COLO829 (cell line): ENCODE measurements around the gene DDR1.
A peak's percentile ranks its signal among the peaks of the same experiment; 100 is the strongest.
"Not testable (repeated sequence)": the region's sequence is repeated elsewhere in the genome, so short reads cannot be mapped to it uniquely, and the experiment has no call there.

Source experiments
- DNase-seq: peaks from one replicate; pipeline ENCODE4 v3.0.0; 2012; ENCODE audit warnings: low spot score

The DDR1 gene

DNA sequence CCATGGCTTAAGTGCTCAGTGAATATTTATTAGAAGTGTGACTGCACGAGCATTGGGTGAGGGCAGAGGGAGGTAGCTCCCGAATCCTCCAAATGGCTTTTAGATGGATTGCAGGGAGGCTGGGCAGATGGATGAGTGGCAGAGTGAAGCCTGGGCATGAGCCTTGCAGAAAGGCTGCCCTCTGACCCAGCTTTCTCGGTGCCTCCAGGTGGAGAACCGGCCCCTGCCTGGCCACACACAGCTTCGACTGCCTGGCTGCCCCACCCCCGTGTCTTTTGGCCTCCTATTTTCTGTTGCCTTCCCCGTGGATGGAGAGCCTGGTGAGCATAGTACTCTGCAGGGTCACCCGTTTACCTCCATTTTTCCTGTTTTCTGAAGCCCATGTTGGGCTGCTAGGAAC is 33.2 kb downstream of the DDR1 start:
- no peak for DNase-seq

DNA sequence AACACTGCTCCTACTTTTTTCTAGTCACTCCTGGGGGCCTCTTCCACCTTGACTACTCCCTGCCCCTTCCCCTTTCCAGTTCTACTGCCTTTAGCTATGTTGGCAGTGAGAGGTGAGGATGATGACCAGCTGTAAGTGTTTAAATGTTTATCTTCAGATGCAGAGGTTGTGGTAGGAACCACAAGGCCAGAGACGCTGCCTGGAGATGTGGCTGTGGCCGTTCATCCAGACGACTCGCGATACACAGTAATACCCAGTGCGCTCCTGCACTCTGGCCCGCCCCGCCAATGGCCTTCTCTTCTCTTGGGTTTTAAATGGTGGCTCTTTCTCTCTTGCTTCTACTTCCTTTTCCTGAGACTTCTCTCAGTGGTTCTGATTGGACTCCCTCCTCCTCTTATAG is 34.4 kb downstream of the DDR1 start:
- no peak for DNase-seq

DNA sequence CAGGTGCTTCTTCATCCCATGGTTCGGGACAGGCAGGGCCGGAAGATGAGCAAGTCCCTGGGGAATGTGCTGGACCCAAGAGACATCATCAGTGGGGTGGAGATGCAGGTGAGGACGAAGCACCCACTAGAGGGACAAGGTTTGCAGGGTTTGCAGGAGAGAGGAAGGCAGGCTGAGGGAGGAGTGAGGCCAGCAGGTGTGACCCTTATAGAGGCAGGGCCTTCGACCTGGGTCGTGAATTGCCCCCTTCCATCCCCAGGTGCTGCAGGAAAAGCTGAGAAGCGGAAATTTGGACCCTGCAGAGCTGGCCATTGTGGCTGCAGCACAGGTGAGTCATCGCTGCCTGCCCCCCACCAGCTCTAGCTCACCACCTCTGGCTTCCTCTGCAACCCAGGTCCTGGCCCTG is 38.1 kb downstream of the DDR1 start:
- DNase-seq = no peak

DNA sequence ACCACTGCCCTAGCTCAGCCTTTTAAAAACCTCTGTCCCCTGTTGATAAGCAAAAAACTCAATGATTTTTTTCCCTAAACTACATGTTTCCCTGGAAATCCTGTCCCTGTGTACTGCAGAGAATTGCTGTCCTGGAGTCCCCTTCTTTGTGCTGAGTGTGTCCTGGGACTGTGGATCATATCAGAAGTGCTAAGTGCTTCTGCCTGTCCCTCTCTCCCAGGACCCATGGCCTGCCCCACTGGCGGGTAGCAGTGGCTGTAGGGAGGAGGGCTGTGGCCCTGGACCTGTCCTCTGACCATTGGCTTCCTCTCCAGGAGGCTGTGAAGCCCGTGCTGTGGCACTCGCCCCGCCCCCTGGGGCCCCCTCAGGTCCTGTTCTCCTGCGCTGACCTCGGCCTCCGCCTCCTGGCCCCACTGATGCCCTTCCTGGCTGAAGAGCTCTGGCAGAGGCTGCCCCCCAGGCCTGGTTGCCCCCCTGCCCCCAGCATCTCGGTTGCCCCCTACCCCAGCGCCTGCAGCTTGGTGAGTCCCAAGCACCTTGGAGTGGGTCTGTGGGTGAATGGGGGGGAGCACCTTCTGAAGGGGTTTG is 39.8 kb downstream of the DDR1 start:
- DNase-seq = not testable (repeated sequence)

DNA sequence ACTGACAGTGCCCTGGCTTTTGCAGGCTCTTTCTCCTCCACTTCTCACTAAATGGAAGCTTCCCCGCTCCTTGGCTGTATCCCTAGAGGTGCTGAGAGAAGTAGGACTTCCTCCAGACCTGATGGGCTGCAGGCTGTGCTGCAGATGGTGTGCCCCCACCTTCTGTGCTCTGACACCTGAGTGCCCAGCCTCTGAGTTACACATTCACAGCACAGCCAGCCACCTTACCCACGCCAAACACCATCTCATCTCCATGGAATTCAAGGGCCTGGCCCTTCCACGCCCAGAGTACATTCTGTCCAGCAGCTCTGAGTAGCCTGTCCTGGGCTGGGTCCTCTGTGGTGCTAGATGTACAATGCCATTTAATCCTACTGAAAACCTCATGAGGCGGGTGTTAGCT is 42.3 kb downstream of the DDR1 start:
- no peak for DNase-seq

DNA sequence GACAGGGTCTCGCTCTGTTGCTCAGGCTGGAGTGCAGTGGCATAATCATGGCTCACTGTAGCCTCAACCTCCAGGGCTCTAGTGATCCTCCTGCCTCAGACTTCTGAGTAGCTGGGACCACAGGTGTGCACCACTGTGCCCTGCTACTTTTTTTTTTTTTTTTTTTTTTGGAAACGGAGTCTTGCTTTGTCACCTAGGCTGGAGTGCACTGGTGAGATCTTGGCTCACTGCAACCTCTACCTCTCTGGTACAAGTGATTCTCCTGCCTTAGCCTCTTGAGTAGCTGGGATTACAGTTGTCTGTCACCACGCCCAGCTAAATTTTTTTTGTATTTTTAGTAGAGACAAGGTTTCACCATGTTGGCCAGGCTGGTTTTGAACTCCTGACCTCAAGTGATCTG is 42.8 kb downstream of the DDR1 start:
- DNase-seq = not testable (repeated sequence)

DNA sequence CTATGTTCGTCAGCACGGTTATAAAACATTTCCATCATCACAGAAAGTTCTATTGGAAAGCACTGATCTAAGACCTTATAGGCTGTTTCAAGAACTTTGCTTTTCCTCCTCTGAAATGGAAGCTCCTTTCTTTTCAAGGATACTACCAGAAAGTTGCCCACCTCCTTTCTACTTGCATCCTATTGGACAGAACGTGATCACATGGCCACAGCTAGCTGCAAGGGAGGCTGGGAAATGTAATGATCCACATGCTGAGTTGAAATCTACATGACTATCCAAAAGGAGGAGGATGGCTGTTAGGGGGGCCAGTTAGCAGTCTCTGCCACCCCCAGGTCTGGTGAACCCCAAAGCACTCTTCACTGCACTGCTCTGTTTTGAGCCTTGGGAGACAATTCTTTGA is 44.4 kb downstream of the DDR1 start:
- no peak for DNase-seq

DNA sequence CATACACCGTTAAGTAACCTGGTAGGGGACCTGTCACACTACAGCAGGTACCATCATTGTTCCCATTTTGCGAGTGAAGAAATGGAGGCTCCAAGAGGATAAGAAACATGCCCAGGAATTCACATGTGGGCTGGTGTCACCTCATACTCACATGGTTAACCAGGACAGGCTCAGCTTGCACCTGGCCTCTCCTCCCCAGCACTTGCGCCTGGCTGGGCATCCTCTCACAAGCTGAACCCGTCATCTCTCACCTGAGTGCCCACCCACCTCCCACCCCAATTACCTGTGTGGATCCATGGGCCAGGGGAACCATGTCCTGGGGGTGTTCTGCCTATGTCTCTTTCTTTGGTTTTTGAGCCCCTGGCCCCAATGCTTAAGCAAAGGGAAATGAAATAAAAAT is 46.2 kb downstream of the DDR1 start:
- DNase-seq = no peak

DNA sequence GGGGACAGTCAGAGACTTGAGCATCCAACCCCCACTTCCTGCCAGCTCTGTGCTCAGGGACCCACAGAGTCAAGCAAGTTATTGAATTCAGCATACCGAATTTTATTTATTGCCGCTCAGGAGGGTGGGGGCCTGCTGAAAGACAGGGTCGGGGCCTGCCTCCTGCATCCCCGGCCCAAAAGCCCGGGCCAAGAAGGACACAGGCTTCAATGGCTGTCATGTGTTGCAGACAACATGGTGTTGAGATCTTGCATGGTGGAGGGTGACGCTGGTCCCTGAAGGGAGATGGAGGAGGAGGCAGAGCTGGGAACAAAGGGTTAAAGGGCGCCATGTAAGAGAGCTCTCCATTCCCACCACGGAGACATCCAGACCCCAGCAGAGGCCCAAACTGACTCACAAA is 47.0 kb downstream of the DDR1 start:
- no peak for DNase-seq

DNA sequence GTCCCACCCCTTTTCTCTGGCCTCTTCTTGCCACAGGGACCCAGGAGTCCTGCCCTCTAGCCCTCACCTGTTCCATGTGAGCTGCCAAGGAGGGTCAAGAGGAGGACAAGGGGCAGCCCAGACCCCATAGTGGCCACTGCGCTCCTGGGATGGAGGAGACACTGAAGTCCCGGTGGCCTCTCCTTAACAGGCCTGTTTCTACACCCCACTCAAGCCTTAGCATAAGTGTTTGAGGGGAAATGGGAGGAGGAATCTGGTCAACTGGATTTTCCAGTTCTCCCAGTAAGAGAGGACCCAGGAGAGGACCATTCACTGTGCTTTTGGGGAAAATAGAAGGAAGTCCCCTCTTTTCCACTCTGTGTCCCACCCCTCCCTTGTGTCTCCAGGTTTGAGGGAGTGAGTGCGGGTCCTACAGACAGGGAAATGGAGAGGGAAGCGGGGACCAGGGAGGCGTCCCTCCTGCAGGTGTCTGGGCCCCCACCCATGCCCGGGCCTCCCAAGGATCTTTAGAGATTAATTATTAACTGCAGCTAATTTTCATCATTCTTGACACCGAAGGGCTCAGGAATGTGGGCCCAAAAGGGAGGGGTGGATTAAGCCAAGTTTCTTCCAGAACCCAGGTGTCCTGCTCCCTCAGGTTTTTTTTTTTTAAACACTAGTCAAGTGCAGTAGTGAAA is 47.8 kb downstream of the DDR1 start, which contains the start of gene SFTA2:
Gene SFTA2, minus strand, starts transcription at position 202 of the 677 bp plus-strand sequence. Its CDS starts 74 bp downstream, at position 128.
- no peak for DNase-seq

DNA sequence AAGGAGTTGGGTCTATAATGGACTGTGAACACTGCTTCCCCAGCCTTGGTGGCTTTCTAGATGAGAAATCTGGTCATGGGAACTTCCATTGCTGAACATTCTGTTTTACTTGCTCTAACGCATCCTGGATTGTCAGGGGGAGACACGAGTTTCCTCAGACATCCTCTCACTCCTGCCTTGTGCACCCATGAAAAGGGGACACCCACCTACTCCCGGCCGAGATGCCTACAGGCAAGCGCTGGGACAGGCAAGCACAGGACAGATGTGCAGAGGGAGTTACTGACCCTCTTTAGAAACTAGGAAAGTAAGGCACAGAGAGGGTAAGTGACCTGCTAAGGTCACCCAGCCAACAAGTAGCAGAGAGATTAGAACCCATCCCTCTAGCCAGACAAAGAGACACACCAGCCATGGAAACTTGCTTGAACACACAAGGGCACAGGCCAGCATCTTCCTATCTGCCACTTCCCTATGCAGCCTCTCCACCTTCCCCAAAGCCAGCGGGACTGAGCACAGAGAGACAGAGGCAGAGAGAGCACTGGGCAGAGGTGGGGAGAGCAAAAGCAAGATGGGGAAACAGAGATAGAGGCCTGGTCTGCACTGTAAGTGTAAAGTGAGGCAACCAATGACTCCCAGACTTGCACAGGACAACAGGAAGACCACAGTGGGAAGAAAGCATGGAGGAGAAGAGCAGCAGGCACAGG is 48.5 kb downstream of the DDR1 start:
- DNase-seq = no peak

DNA sequence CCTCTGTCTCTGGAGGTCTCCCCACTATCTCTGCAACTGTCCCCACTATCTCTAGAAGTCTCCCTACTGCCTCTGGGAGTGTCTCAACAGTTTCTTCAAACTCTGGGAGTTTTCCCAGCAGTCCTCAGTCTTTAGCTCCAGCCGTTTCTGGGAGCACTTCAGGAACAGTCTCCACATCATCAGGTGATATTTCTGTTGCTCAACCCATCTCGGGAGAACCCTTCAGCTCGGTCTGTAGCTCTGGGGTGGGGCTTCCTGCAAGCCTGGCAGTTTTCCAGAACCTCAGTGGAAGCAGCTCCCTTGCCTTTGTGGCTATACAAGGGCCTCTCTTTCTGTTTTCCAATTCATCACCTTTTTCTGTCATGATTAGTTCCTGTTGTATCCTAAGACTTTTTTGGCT is 50.7 kb downstream of the DDR1 start:
- no peak for DNase-seq

DNA sequence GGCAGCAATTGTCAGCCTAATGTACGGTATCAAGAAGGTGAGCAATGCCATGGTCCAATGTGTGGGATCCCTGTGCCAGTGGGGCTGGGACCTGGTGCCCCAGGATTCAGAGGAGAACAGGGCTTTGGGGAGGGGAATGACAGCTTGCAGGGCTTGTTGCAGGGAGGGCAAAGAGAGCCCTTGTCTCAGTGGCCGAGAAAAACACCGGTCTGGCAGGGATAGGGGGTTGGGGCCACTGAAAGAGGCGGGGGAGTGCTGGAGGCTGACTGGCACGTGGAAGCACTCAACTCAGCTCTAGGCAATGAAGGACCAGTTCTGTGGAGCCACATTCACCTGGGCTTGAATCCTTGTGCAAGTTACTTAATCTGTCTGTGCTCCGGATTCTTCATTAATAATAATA is 52.9 kb downstream of the DDR1 start:
- no peak for DNase-seq

DNA sequence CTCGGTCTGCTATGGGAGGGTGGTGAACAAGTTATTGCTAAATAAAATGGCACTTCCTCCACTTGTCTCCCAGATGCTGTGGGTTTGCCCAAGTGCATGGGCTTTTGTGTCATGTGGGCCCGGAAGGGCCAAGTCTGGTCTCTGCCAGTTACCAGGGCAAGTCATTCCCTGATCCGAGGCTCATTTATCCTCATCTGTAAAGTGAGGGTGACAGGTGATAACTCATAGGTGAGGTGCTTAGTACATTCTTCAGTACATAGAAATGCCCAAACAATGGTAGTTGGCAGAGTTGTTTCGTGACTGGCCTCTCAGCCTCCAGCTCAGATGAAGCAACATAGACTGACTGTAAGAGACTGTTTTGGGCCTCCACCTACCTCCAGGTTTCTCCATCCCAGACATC is 54.4 kb downstream of the DDR1 start:
- no peak for DNase-seq

DNA sequence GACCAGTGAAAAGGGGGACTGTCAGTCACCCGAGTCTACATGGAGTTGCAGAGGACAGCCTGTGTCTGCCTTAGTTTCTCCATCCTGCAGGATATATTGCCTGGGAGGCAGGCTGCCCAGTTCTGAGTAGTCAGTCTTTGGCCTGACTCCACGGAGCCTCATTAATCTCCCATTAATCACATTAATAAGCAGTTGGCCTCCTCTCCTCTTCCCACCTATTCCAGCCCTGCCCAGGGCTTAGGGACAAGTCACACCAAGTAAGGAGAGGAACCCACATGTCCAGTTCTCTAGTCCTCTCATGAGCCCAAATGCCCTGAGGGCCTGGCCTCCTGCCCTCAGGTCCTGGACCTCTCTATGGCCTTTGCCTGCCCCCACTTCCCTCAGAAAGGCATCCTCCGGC is 55.2 kb downstream of the DDR1 start:
- no peak for DNase-seq

DNA sequence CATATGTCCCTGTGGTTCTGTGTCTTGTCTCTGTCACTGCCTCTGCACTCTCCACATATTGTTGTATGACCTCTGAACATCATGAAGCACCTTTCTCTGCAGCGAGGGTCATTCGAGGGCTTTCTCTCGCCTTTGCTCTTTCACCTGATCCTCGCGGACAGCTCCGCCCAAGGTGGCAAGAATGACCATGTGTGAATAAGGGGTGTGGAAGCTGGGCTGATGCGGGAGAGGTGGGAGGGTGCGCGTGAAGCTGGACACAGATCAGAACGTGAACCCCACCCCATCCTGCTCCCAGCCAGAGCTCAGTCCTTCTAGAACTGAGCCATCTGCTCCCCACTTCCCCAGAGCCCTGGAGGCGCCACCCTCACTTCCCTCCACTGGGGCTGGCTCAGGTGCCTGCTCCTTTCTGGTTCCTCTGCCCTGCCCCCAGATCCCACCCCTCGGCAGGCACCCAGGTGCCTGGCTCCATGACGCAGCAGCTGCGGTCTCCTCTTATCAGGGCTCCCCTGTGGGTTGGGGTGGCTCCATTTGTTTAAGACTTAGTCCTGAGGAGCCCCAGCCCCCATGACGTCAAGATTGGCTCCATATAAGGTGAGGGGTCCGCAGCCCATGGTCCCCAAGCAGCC is 56.2 kb downstream of the DDR1 start, which contains the start of gene MUCL3:
Gene MUCL3, plus strand, starts transcription at position 613 of the 626 bp plus-strand sequence. CDS start 27 bp downstream, outside the sequence.
- DNase-seq = no peak

DNA sequence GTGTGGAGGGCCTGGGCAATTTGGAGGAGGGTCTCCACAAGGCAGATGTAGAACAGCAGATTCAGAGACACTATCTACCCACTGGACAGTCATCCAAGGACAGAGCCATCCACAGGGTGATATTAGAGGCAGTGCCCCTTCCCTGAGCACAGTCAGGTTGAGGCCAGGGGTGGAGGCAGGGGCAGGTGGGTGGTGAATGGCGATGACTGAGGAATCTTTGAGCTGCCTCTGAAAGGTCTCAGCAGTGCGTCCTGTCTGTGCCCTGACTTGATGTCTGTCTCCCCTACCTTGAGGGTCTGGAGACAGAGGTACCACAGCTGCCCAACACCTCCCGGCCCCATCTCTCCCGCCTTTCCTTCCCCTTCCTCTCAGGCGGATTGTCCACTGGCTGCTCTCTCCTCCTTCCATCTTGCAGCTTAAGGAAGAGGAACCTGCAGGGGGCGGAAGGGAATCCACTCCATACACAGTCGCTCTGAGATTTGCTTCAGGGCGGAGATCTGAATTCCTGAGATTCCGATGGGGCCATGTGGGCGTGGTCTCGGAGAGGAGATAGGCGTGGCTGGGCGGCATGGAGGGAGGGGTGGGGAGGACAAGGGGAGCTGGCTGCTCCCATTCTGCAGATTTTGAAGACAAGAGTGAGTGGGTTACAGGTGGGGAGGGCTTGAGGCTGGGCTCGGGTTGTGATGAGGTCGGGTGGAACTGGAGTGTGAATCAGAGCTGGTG is 58.2 kb downstream of the DDR1 start:
- DNase-seq = peak; percentile 94

DNA sequence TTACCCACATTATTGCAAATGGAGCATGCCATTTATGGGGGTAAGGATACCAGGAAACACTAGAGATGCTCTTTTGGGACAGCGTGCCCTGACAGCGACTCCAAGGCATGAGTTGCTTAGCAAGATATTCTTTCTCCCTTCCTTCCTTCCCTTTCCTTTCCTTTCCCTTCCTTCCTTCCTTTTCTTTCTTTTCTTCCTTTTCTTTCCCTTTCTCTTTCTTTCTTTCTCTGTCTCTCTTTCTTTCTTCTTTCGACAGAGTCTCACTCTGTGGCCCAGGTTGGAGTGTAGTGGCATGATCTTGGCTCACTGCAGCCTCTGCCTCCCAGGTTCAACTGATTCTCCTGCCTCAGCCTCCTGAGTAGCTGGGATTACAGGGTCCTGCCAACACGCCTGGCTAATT is 59.7 kb downstream of the DDR1 start:
- DNase-seq = no peak

DNA sequence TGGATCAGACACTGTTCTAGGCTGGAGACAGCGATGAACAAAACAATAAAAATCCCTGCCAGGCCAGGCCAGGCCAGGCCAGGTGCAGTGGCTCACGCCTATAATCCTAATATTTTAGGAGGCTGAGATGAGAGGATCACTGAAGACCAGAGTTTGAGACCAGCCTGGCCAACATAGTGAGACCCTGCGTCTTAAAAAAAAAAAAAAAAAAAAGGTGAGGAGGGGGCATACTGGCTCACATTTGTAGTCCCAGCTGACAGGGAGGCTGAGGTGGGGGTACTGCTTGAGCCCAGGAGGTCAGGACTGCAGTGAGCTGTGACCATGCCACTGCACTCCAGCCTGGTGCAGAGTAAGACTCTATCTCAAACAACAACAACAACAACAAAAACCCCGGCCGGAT is 61.0 kb downstream of the DDR1 start:
- no peak for DNase-seq

DNA sequence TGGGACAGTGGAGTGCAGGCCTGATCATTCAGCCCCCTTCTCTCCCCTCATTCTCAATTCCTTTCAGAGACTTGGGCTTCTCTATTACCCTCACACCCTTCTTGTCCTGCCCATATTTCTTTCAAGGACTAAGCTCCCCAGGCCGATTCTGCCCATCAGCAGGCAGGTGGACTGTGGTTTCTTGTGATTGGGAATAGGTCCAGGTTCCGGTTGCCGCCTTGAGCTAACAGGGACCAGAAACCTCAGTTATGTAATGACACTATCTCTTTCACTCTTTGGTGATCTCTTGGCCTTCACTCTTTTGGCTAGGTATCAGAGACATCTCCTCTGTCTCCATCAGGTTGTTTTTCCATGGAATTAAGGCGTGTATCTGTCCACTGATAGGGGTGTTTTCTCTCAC is 62.9 kb downstream of the DDR1 start:
- no peak for DNase-seq

DNA sequence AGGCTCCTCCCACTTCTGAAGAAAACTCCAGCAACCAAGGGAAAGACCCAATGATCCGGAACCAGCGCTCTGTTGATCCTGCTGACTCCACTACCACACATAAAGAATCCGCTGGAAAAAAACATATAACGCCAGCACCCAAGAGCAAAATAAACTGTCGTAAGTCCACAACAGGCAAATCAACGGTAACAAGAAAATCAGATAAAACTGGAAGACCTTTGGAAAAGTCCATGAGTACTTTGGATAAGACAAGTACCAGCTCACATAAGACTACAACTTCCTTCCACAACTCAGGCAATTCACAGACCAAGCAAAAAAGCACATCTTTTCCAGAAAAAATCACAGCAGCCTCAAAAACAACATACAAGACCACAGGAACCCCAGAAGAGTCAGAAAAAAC is 64.5 kb downstream of the DDR1 start:
- DNase-seq = no peak
